GM12878 (cell line): ENCODE results near the gene PTCD2.

ENCODE experiments used
- ASH2L ChIP-seq: fragments of 300-600, 200-600 bp; sonication (generic); IDR thresholded peaks from 2 replicates; pipeline ENCODE4 v1.6.1; 2017; ENCODE audit warnings: low read depth, mild to moderate bottlenecking, borderline replicate concordance
- CTCF ChIP-seq, 3 experiments: IDR thresholded peaks in 2 of 3; conservative IDR thresholded peaks in 1 of 3; 2 replicates each; pipeline ENCODE4 v1.5.1; 2011; ENCODE audit warnings: low read depth in 3 of 3, low read length in 3 of 3, mild to moderate bottlenecking in 3 of 3, control low read depth in 2 of 3, moderate library complexity in 2 of 3, inconsistent platforms in 1 of 3, mixed read lengths in 1 of 3; ENCODE audit not compliant: control insufficient read depth in 2 of 3, insufficient read depth in 1 of 3; ENCODE audit errors: extremely low read depth in 1 of 3
- EZH2 ChIP-seq: IDR thresholded peaks from 2 replicates; pipeline ENCODE4 v1.6.1; 2012; ENCODE audit warnings: low read depth, mild to moderate bottlenecking, control low read depth, inconsistent platforms, low read length, borderline replicate concordance; ENCODE audit not compliant: control insufficient read depth
- NFIC ChIP-seq: IDR thresholded peaks from 2 replicates; pipeline ENCODE4 v1.6.1; 2012; ENCODE audit warnings: low read depth, mild to moderate bottlenecking, inconsistent platforms, low read length, moderate library complexity
- POLR2AphosphoS5 ChIP-seq: IDR thresholded peaks from 2 replicates; pipeline ENCODE4 v1.6.1; 2011; ENCODE audit warnings: mild to moderate bottlenecking, low read length, inconsistent platforms
- SMC3 ChIP-seq: IDR thresholded peaks from 2 replicates; pipeline ENCODE4 v1.6.1; 2011; ENCODE audit warnings: low read length, improper control_type of control experiment, borderline replicate concordance
- SRF ChIP-seq, 2 experiments: IDR thresholded peaks; 2 replicates each; pipeline ENCODE4 v1.6.1; 2011; ENCODE audit warnings: low read depth in 2 of 2, low read length in 2 of 2, mild to moderate bottlenecking in 1 of 2, moderate library complexity in 1 of 2
- TAF1 ChIP-seq: IDR thresholded peaks from 2 replicates; pipeline ENCODE4 v1.6.1; 2011; ENCODE audit warnings: mild to moderate bottlenecking, low read depth, low read length, borderline replicate concordance
- YY1 ChIP-seq: IDR thresholded peaks from 2 replicates; pipeline ENCODE4 v1.6.1; 2011; ENCODE audit warnings: low read depth, mild to moderate bottlenecking, low read length
- ZBTB11 ChIP-seq: fragments of 450-650 bp; formaldehyde crosslinking; IDR thresholded peaks from 2 replicates; pipeline ENCODE4 v1.5.0; 2022; ENCODE audit warnings: mild to moderate bottlenecking, missing genetic modification characterization
- ZBTB33 ChIP-seq: fragments of 450-650 bp; IDR thresholded peaks from 2 replicates; pipeline ENCODE4 v1.6.1; 2017; ENCODE audit warnings: mild to moderate bottlenecking

GRCh38 chr5:72417333-72418062, 97.3 kb downstream of the PTCD2 start:
- TF ChIP-seq TAF1 (no peak), POLR2AphosphoS5 (no peak), NFIC (no peak), CTCF (IDR thresholded peaks at IDR 0.05 in 2 of 3, conservative IDR thresholded peaks at IDR 0.05 in 1 of 3; ENCODE audit: control insufficient read depth in 2 of 3, extremely low read depth in 1 of 3, insufficient read depth in 1 of 3, low read depth in 3 of 3, low read length in 3 of 3) (no peak), ASH2L (no peak), SRF (IDR thresholded peaks at IDR 0.05; ENCODE audit: low read depth in 2 of 2, low read length in 2 of 2) (no peak), ZBTB33 (no peak), YY1 (no peak), SMC3 (no peak), EZH2 (no peak), ZBTB11 (CRISPR knock-in tag) (no peak)
